A549 (cell line): ENCODE data around the gene AKAP6.

Experiments
- ATOH8 ChIP-seq: fragments of 250-450 bp; sonication (Bioruptor Pico); IDR thresholded peaks from 2 replicates; pipeline ENCODE4 v1.5.0; 2020; ENCODE audit warnings: low read depth, mild to moderate bottlenecking, moderate library complexity
- EP300 ChIP-seq, 2 experiments: fragments of >200 bp; sonication (Bioruptor Twin); formaldehyde crosslinking; IDR thresholded peaks; 2 replicates in 1 of 2; 3 replicates in 1 of 2; pipeline ENCODE4 v1.6.1; 2016 to 2017
- HOXB13 ChIP-seq: fragments of 250-450 bp; sonication (Bioruptor Pico); IDR thresholded peaks from 2 replicates; pipeline ENCODE4 v1.5.0; 2020; ENCODE audit warnings: low read depth, mild to moderate bottlenecking, moderate library complexity
- NPAS2 ChIP-seq: fragments of 250-450 bp; sonication (Bioruptor Pico); IDR thresholded peaks from 2 replicates; pipeline ENCODE4 v1.8.0; 2022; ENCODE audit warnings: mild to moderate bottlenecking, moderate library complexity, borderline replicate concordance
- POLR2A ChIP-seq: IDR thresholded peaks from 2 replicates; pipeline ENCODE4 v1.6.1; 2012; ENCODE audit warnings: mild to moderate bottlenecking, low read length
- RNF2 ChIP-seq: fragments of 200-600 bp; sonication (generic); IDR thresholded peaks from 2 replicates; pipeline ENCODE4 v1.6.1; 2016; ENCODE audit warnings: low read depth, mild to moderate bottlenecking, antibody characterized with exemption, moderate library complexity, borderline replicate concordance
- USF2 ChIP-seq: fragments of 450-650 bp; IDR thresholded peaks from 2 replicates; pipeline ENCODE4 v1.6.1; 2014; ENCODE audit warnings: antibody characterized with exemption
- TF ChIP-seq, protein P1 (sequence below): fragments of >200 bp; sonication (Bioruptor Twin); formaldehyde crosslinking; IDR thresholded peaks from 3 replicates; pipeline ENCODE4 v1.5.1; 2016

DNA sequence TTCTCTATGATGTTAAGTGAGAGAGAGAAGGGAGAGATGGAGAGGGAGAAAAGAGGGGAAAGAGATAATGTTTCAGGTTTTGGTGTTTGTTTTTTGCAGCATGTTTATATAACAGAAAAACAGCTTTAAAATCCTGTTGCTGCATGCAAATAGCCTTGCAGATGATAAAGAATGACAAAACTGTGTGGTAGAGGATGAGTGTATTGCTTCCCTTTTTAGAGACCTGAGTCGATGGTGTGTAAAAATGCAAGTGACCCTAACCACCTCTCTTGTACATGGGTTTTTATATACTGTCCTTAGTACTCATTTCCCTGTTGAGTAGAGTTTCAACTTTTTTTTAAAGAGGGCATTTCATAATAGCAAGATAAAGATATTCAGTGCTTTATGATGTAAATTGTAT is 249.1 kb downstream of the AKAP6 start:
- TF ChIP-seq HOXB13 (no peak), ATOH8 (CRISPR knock-in tag) (no peak), USF2 (no peak), EP300 (IDR thresholded peaks at IDR 0.05) (no peak), POLR2A (no peak), NPAS2 (CRISPR knock-in tag) (no peak), RNF2 (no peak)
- TF ChIP-seq, protein P1, sequence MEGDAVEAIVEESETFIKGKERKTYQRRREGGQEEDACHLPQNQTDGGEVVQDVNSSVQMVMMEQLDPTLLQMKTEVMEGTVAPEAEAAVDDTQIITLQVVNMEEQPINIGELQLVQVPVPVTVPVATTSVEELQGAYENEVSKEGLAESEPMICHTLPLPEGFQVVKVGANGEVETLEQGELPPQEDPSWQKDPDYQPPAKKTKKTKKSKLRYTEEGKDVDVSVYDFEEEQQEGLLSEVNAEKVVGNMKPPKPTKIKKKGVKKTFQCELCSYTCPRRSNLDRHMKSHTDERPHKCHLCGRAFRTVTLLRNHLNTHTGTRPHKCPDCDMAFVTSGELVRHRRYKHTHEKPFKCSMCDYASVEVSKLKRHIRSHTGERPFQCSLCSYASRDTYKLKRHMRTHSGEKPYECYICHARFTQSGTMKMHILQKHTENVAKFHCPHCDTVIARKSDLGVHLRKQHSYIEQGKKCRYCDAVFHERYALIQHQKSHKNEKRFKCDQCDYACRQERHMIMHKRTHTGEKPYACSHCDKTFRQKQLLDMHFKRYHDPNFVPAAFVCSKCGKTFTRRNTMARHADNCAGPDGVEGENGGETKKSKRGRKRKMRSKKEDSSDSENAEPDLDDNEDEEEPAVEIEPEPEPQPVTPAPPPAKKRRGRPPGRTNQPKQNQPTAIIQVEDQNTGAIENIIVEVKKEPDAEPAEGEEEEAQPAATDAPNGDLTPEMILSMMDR = no peak
